WTC11 (cell line): ENCODE data around the gene MON1A. TPM values are rescaled to one million over a fixed set of nuclear protein-coding genes. Genes with fewer than 3 reads are reported as not detected.

Experiments used
- ATAC-seq: fragments of 200-7000 bp; cut with Tn5 transposase; 2 replicates; pipeline ENCODE4 v1.10.0; 2021; ENCODE audit warnings: mild to moderate bottlenecking, moderate library complexity
- CTCF ChIA-PET: fragments of 300-600 bp; sonication (Branson Sonifier 250); formaldehyde crosslinking; loops from one replicate; lab custom pipeline; 2021; ENCODE audit warnings: antibody characterized with exemption; lab: Charles Lee
- POLR2A ChIA-PET: fragments of 350-600 bp; sonication (Branson Sonifier 250); formaldehyde crosslinking; loops from one replicate; lab custom pipeline; 2021; ENCODE audit warnings: antibody characterized with exemption; lab: Charles Lee
- DNase-seq: peaks from one replicate; pipeline ENCODE4 v3.0.0; 2021; ENCODE audit warnings: low spot score
- H3K27ac Mint-ChIP-seq: 2 replicates; pipeline ENCODE4 v1.8.0; 2021; ENCODE audit warnings: mixed read lengths
- H3K27me3 Mint-ChIP-seq: 2 replicates; pipeline ENCODE4 v1.8.0; 2021; ENCODE audit warnings: low read depth, mild to moderate bottlenecking, moderate library complexity, mixed read lengths
- H3K36me3 Mint-ChIP-seq: 2 replicates; pipeline ENCODE4 v1.8.0; 2021; ENCODE audit warnings: mixed read lengths
- H3K4me1 Mint-ChIP-seq: 2 replicates; pipeline ENCODE4 v1.8.0; 2022; ENCODE audit warnings: mixed read lengths
- H3K4me3 Mint-ChIP-seq: 2 replicates; pipeline ENCODE4 v1.8.0; 2021; ENCODE audit warnings: mild to moderate bottlenecking, moderate library complexity, mixed read lengths
- H3K9me3 Mint-ChIP-seq: 2 replicates; pipeline ENCODE4 v1.8.0; 2021; ENCODE audit warnings: mixed read lengths
- FOXJ3 ChIP-seq: sonication (generic); formaldehyde crosslinking; IDR thresholded peaks from 2 replicates; pipeline ENCODE4 v1.9.0; 2021; ENCODE audit warnings: missing genetic modification reagents, mild to moderate bottlenecking, borderline replicate concordance
- IRF2 ChIP-seq: sonication (generic); formaldehyde crosslinking; IDR thresholded peaks from 2 replicates; pipeline ENCODE4 v1.8.0; 2022; ENCODE audit warnings: low read depth, missing genetic modification reagents, borderline replicate concordance
- KAT7 ChIP-seq: sonication (generic); formaldehyde crosslinking; IDR thresholded peaks from 2 replicates; pipeline ENCODE4 v1.8.1; 2023; ENCODE audit warnings: missing genetic modification reagents, mild to moderate bottlenecking, borderline replicate concordance
- RELA ChIP-seq: sonication (generic); formaldehyde crosslinking; IDR thresholded peaks from 2 replicates; pipeline ENCODE4 v1.8.1; 2022; ENCODE audit warnings: missing genetic modification reagents, mild to moderate bottlenecking, borderline replicate concordance
- RORB ChIP-seq: fragments of 250-450 bp; sonication (Bioruptor Pico); IDR thresholded peaks from 2 replicates; pipeline ENCODE4 v1.9.0; 2021; ENCODE audit warnings: mild to moderate bottlenecking
- ZBTB21 ChIP-seq: sonication (generic); formaldehyde crosslinking; IDR thresholded peaks from 2 replicates; pipeline ENCODE4 v1.8.1; 2023; ENCODE audit warnings: mild to moderate bottlenecking, missing genetic modification reagents, borderline replicate concordance
- ZNF671 ChIP-seq: fragments of 250-450 bp; sonication (Bioruptor Pico); IDR thresholded peaks from 2 replicates; pipeline ENCODE4 v1.8.0; 2021; ENCODE audit warnings: mild to moderate bottlenecking
- total RNA-seq: library from RNA; stranded (reverse); gene quantifications from 3 replicates; pipeline ENCODE4 v1.2.3, GENCODE V29; 2021
- TF ChIP-seq, protein P1 (sequence below): fragments of 250-450 bp; sonication (Bioruptor Pico); IDR thresholded peaks from 2 replicates; pipeline ENCODE4 v1.9.0; 2021; ENCODE audit warnings: mild to moderate bottlenecking
- TF ChIP-seq, protein P2 (sequence below): fragments of 250-450 bp; sonication (Bioruptor Pico); IDR thresholded peaks from 2 replicates; pipeline ENCODE4 v1.9.0; 2021; ENCODE audit warnings: mild to moderate bottlenecking
- TF ChIP-seq, protein P3 (sequence below): fragments of 200-600 bp; IDR thresholded peaks from 2 replicates; pipeline ENCODE4 v1.8.0; 2022; ENCODE audit warnings: antibody characterized with exemption
- TF ChIP-seq, protein P4 (sequence below): sonication (generic); formaldehyde crosslinking; IDR thresholded peaks from 2 replicates; pipeline ENCODE4 v1.8.1; 2023; ENCODE audit warnings: mild to moderate bottlenecking, missing genetic modification reagents

The MON1A gene
- total RNA-seq, 1 experiment from 2014 or later, result 8.6 TPM

DNA sequence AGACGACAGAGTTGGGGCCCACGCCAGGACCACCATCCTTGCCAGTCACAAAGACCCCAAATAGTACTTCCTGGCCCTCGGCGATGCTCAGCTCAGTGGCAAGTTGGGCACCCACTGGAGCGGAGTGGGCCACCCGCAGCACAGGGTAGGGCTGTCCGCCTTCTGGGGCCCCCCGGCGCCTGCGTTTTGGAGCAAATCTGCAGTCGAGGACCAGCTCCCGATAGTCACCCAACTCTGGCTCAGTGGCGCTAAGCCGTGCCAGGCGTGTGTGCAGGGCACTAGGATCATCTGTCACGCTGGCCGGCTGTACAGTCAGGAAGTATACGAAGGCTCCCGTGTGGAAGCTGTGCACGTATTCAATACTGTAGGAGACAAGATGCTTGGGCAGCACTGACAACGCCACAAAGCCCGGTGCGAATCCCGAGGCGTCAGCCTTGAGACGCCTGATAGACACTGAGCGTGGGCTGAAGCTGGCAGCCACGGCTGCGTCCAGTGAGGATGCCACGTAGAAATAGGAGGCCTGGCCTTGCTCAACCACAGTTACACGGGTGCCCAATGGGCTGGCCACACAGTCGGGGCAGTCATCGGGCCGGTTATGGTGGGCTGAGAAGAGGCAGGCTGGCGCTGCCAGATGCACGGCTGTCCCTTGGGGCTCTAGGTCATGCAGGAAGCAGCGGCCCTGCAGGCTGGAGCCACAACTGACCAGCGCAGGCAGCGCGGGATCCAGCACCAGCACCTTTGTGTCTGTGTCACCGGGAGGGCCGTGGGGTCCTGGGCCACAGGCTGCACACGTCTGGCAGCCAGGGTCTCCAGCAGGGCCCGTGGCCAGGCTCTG lies 26.9 kb downstream of the MON1A start:
- Mint-ChIP-seq H3K9me3 (no peaks in the 10 kb centered on the region), H3K27me3 (no peaks in the 10 kb centered on the region), H3K4me3 (peak overlapping the region; percentile 47), H3K4me1 (peaks cover 24% of the 10 kb centered on the region), H3K27ac (no peak overlapping the region), H3K36me3 (no peaks in the 10 kb centered on the region)
- ATAC-seq (no peak), DNase-seq (no peak)
- ChIA-PET POLR2A (no interaction called here), CTCF (interaction anchor here (0.8 to 8.9 kb wide), 8 partner anchors 8 to 202 kb away, joined by 3 to 103 read pairs (median 11); partner anchors contain the start of genes CAMKV, INKA1 and MON1A)
- TF ChIP-seq RORB (CRISPR knock-in tag) (no peak), FOXJ3 (CRISPR knock-in tag) (no peak)

DNA sequence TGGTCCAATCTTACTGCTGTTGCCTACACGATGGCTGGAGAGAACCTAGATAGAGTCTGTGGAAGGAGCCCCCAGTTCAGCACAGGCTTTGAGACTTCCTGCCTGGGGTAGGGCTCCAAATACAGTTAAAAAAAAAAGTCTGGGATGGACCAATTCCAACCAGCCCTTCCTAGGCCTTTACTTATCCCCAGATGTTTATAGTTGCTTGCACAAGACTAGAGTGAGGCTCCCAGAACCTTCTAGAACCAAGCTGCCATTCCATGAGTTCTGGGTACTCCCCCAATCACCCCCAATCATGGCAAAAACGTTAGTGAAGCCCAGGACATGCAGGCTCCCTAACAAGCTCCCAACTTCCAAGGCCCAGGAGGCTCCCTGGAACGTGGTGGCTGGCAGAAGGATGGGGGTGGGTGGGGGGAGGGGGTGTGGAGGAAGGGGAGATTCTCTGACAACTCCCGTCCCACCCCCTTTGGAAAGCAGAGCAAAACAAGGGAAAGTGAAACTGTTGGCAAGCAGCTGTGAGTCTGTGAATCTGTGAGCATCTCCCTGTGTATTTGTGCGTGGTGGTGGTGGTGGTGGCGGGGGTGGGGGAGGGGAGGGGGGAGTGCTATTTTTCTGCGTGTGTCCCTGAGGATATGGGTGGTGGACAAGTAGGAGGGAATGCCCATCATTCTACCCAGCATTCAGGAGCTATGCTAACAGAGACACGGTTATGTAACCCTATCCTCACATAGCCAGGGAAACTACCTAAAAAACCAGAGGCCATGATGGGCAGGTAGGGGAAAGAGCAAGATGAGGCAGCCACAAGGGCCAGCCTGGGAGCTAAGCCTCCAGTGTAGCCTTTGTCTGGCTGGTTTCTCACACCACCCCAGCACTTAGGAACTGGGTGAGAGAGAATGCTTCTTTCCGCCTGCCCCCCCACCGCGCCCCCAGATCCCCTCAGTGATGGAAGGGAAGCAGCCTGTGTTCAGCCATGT lies 28.0 kb downstream of the MON1A start:
- Mint-ChIP-seq H3K4me3 (no peak overlapping the region), H3K27ac (no peak overlapping the region), H3K9me3 (no peaks in the 10 kb centered on the region), H3K4me1 (peaks cover 20% of the 10 kb centered on the region), H3K27me3 (no peaks in the 10 kb centered on the region), H3K36me3 (no peaks in the 10 kb centered on the region)
- DNase-seq (no peak), ATAC-seq (no peak)
- ChIA-PET CTCF (interaction anchor here (0.6 to 8.9 kb wide), 10 partner anchors 9 to 201 kb away, joined by 3 to 103 read pairs (median 8); partner anchors contain the start of genes INKA1 and MON1A), POLR2A (no interaction called here)
- no peak for TF ChIP-seq ZBTB21
- no peak for TF ChIP-seq KAT7 (CRISPR knock-in tag)
- no peak for TF ChIP-seq IRF2 (CRISPR knock-in tag)
- TF ChIP-seq, protein P1, sequence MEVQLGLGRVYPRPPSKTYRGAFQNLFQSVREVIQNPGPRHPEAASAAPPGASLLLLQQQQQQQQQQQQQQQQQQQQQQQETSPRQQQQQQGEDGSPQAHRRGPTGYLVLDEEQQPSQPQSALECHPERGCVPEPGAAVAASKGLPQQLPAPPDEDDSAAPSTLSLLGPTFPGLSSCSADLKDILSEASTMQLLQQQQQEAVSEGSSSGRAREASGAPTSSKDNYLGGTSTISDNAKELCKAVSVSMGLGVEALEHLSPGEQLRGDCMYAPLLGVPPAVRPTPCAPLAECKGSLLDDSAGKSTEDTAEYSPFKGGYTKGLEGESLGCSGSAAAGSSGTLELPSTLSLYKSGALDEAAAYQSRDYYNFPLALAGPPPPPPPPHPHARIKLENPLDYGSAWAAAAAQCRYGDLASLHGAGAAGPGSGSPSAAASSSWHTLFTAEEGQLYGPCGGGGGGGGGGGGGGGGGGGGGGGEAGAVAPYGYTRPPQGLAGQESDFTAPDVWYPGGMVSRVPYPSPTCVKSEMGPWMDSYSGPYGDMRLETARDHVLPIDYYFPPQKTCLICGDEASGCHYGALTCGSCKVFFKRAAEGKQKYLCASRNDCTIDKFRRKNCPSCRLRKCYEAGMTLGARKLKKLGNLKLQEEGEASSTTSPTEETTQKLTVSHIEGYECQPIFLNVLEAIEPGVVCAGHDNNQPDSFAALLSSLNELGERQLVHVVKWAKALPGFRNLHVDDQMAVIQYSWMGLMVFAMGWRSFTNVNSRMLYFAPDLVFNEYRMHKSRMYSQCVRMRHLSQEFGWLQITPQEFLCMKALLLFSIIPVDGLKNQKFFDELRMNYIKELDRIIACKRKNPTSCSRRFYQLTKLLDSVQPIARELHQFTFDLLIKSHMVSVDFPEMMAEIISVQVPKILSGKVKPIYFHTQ (CRISPR knock-in tag), result no peak
- TF ChIP-seq, protein P2, sequence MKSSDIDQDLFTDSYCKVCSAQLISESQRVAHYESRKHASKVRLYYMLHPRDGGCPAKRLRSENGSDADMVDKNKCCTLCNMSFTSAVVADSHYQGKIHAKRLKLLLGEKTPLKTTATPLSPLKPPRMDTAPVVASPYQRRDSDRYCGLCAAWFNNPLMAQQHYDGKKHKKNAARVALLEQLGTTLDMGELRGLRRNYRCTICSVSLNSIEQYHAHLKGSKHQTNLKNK, result no peak
- TF ChIP-seq ZNF671, result no peak
- TF ChIP-seq, protein P3, sequence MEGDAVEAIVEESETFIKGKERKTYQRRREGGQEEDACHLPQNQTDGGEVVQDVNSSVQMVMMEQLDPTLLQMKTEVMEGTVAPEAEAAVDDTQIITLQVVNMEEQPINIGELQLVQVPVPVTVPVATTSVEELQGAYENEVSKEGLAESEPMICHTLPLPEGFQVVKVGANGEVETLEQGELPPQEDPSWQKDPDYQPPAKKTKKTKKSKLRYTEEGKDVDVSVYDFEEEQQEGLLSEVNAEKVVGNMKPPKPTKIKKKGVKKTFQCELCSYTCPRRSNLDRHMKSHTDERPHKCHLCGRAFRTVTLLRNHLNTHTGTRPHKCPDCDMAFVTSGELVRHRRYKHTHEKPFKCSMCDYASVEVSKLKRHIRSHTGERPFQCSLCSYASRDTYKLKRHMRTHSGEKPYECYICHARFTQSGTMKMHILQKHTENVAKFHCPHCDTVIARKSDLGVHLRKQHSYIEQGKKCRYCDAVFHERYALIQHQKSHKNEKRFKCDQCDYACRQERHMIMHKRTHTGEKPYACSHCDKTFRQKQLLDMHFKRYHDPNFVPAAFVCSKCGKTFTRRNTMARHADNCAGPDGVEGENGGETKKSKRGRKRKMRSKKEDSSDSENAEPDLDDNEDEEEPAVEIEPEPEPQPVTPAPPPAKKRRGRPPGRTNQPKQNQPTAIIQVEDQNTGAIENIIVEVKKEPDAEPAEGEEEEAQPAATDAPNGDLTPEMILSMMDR, result no peak
- TF ChIP-seq, protein P4, sequence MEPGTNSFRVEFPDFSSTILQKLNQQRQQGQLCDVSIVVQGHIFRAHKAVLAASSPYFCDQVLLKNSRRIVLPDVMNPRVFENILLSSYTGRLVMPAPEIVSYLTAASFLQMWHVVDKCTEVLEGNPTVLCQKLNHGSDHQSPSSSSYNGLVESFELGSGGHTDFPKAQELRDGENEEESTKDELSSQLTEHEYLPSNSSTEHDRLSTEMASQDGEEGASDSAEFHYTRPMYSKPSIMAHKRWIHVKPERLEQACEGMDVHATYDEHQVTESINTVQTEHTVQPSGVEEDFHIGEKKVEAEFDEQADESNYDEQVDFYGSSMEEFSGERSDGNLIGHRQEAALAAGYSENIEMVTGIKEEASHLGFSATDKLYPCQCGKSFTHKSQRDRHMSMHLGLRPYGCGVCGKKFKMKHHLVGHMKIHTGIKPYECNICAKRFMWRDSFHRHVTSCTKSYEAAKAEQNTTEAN, result no peak
- no peak for TF ChIP-seq FOXJ3 (CRISPR knock-in tag)

DNA sequence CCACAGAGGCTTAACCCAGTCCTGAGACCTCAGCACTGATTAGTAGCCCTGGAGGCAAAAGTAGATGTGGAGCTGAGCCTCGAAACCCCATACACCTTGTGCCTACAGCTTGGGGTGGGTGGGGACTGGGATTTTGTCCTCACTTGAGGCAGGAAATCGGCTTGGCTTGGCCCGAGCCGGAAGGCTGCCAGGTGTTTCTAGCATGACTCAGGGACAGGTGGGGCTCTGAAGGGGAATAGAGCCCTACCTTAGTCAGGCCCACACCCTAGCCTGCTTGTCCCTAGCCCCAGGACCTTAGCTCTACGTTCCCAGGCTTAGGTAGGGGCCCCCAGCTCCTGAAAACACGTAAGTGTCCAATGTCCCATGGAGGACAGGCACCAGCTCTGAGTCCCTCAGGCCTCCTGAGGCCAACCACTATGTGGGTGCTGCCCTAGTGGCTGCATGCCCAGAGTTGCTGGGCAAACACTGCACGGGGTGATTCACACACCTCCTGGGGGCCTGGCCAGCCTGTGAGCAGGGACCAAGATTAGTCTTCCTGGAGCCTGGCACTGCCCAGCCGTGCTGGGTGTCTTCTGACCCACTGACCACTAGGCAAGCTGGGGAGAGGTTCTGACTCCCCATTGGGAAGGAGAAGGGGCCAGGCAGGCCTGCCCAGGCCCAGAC lies 29.0 kb downstream of the MON1A start:
- DNase-seq, result no peak
- ATAC-seq, result no peak
- Mint-ChIP-seq H3K4me1 (peaks cover 10% of the 10 kb centered on the region), H3K4me3 (no peak overlapping the region), H3K36me3 (no peaks in the 10 kb centered on the region)
- CTCF ChIA-PET, result interaction anchor here (0.6 to 8.9 kb wide), 18 partner anchors 8 to 1478 kb away, joined by 3 to 103 read pairs (median 6); partner anchors contain the start of genes CAMKV, INKA1 and MON1A
- no peak for TF ChIP-seq RELA (CRISPR knock-in tag)
- TF ChIP-seq, protein P3, result no peak
- TF ChIP-seq, all 79 proteins: peak for 0
- H3K27me3 Mint-ChIP-seq, result no peaks in the 10 kb centered on the region
- POLR2A ChIA-PET, result interaction anchor here (0.6 kb wide), 1 partner anchor 27 kb away, joined by 3 read pairs; no protein-coding TSS in a partner anchor
- no peaks in the 10 kb centered on the region for H3K9me3 Mint-ChIP-seq
- H3K27ac Mint-ChIP-seq, result no peak overlapping the region
